Loucy (cell line): ENCODE results near the gene THADA.

Experiments
- H2AFZ ChIP-seq: fragments of 200-600 bp; sonication (generic); 2 replicates; pipeline ENCODE4 v1.6.0; 2016; ENCODE audit warnings: antibody characterized with exemption, mild to moderate bottlenecking, low read length, moderate library complexity
- H3F3A ChIP-seq: fragments of 200-600 bp; 2 replicates; pipeline ENCODE4 v1.6.0; 2016; ENCODE audit warnings: antibody characterized with exemption, low read depth, mild to moderate bottlenecking
- H3K27me3 ChIP-seq: fragments of 200-600 bp; sonication (generic); 2 replicates; pipeline ENCODE4 v1.6.1; 2014; ENCODE audit warnings: low read length, mild to moderate bottlenecking; ENCODE audit not compliant: insufficient read depth, poor library complexity, severe bottlenecking
- H3K36me3 ChIP-seq: fragments of 200-600 bp; sonication (generic); 2 replicates; pipeline ENCODE4 v1.6.1; 2016; ENCODE audit warnings: low read length; ENCODE audit not compliant: insufficient read depth
- H3K4me1 ChIP-seq: fragments of 200-600 bp; sonication (generic); 2 replicates; pipeline ENCODE4 v1.5.1; 2014; ENCODE audit warnings: low read length, mild to moderate bottlenecking; ENCODE audit not compliant: insufficient read depth, poor library complexity, severe bottlenecking
- H3K4me2 ChIP-seq: fragments of 200-600 bp; sonication (generic); 2 replicates; pipeline ENCODE4 v1.6.0; 2014; ENCODE audit warnings: antibody characterized with exemption, low read length, low read depth, mild to moderate bottlenecking; ENCODE audit not compliant: poor library complexity, severe bottlenecking
- H3K4me3 ChIP-seq: fragments of 200-600 bp; sonication (generic); 2 replicates; pipeline ENCODE4 v1.5.1; 2014; ENCODE audit warnings: low read length, mild to moderate bottlenecking, mixed read lengths; ENCODE audit not compliant: poor library complexity, severe bottlenecking
- H3K79me2 ChIP-seq: fragments of 200-600 bp; sonication (generic); 2 replicates; pipeline ENCODE4 v1.6.1; 2014; ENCODE audit warnings: low read length; ENCODE audit not compliant: insufficient read depth
- H3K9ac ChIP-seq: fragments of 200-600 bp; sonication (generic); 2 replicates; pipeline ENCODE4 v1.6.0; 2014; ENCODE audit warnings: mild to moderate bottlenecking, low read depth, low read length, moderate library complexity; ENCODE audit not compliant: poor library complexity, severe bottlenecking
- H3K9me2 ChIP-seq: fragments of 200-600 bp; sonication (generic); replicated peaks from 2 replicates; pipeline ENCODE4 v1.6.1; 2016; ENCODE audit warnings: low read depth, low read length, mixed read lengths
- H3K9me3 ChIP-seq: fragments of 200-600 bp; sonication (generic); 2 replicates; pipeline ENCODE4 v1.6.1; 2014; ENCODE audit warnings: mild to moderate bottlenecking, antibody characterized with exemption, low read length, low read depth; ENCODE audit not compliant: insufficient read depth
- H4K20me1 ChIP-seq: fragments of 200-600 bp; sonication (generic); 2 replicates; pipeline ENCODE4 v1.6.0; 2014; ENCODE audit warnings: antibody characterized with exemption, low read length, mild to moderate bottlenecking; ENCODE audit not compliant: insufficient read depth, poor library complexity, severe bottlenecking
- CTCF ChIP-seq: fragments of 200-600 bp; sonication (generic); conservative IDR thresholded peaks from 2 replicates; pipeline ENCODE4 v1.5.1; 2014; ENCODE audit warnings: mild to moderate bottlenecking, antibody characterized with exemption, low read length
- EZH2phosphoT487 ChIP-seq: fragments of 200-600 bp; IDR thresholded peaks from 2 replicates; pipeline ENCODE4 v1.6.1; 2018; ENCODE audit warnings: antibody characterized with exemption, mild to moderate bottlenecking, moderate library complexity, borderline replicate concordance

THADA gene

GRCh38 chr2:43348908-43349661, 246.8 kb downstream of the THADA start:
- H3K9me3 ChIP-seq, result no peaks in the 10 kb centered on the region
- H3K36me3 ChIP-seq, result no peaks in the 10 kb centered on the region
- no peak overlapping the region for H3K4me3 ChIP-seq
- H2AFZ ChIP-seq, result no peak overlapping the region
- H3K79me2 ChIP-seq, result no peaks in the 10 kb centered on the region
- no peak overlapping the region for H3K4me2 ChIP-seq
- no peaks in the 10 kb centered on the region for H4K20me1 ChIP-seq
- H3K9me2 ChIP-seq, result no peaks in the 10 kb centered on the region
- no peak overlapping the region for H3K9ac ChIP-seq
- no peaks in the 10 kb centered on the region for H3F3A ChIP-seq
- TF ChIP-seq CTCF, result no peak
- no peaks in the 10 kb centered on the region for H3K27me3 ChIP-seq
- H3K4me1 ChIP-seq, result no peaks in the 10 kb centered on the region

GRCh38 chr2:43347746-43348145, 248.1 kb downstream of the THADA start:
- no peak overlapping the region for H3K4me3 ChIP-seq
- TF ChIP-seq CTCF (no peak), EZH2phosphoT487 (no peak)
- no peaks in the 10 kb centered on the region for H3F3A ChIP-seq
- H3K4me1 ChIP-seq, result no peaks in the 10 kb centered on the region
- 0 out of 2 replicates have a peak, but pooled peaks cover 8% of the 10 kb centered on the region for H3K36me3 ChIP-seq
- H2AFZ ChIP-seq, result no peak overlapping the region
- H3K27me3 ChIP-seq, result no peaks in the 10 kb centered on the region
- no peaks in the 10 kb centered on the region for H3K79me2 ChIP-seq
- no peak overlapping the region for H3K9ac ChIP-seq
- H4K20me1 ChIP-seq, result no peaks in the 10 kb centered on the region
- H3K9me2 ChIP-seq, result no peaks in the 10 kb centered on the region
- H3K4me2 ChIP-seq, result no peak overlapping the region
- no peaks in the 10 kb centered on the region for H3K9me3 ChIP-seq

- Histone ChIP-seq H2AFZ (no peak overlapping the region), H3K27me3 (no peaks in the 10 kb centered on the region), H3K9me2 (no peaks in the 10 kb centered on the region), H3K36me3 (0 out of 2 replicates have a peak, but pooled peaks cover 9% of the 10 kb centered on the region), H3F3A (no peaks in the 10 kb centered on the region), H3K4me3 (no peak overlapping the region), H3K79me2 (no peaks in the 10 kb centered on the region), H3K9me3 (no peaks in the 10 kb centered on the region), H4K20me1 (no peaks in the 10 kb centered on the region), H3K4me1 (no peaks in the 10 kb centered on the region), H3K9ac (no peak overlapping the region), H3K4me2 (no peak overlapping the region)
- TF ChIP-seq CTCF (no peak), EZH2phosphoT487 (no peak)
Observed at GRCh38 chr2:43346602-43347567, 249.0 kb downstream of the THADA start.
